ENCODE measurements around the gene CD48. TPM values are rescaled to one million over a fixed set of nuclear protein-coding genes. Genes with fewer than 3 reads are reported as not detected.

Gene CD48
- total RNA-seq, 1 donor from 2014 or later = not detected

GRCh38 chr1:160680399-160680798, 31.2 kb downstream of the CD48 start:
- DNase-seq (ENCODE audit: low read depth) = no peak
- TF ChIP-seq, protein P1, sequence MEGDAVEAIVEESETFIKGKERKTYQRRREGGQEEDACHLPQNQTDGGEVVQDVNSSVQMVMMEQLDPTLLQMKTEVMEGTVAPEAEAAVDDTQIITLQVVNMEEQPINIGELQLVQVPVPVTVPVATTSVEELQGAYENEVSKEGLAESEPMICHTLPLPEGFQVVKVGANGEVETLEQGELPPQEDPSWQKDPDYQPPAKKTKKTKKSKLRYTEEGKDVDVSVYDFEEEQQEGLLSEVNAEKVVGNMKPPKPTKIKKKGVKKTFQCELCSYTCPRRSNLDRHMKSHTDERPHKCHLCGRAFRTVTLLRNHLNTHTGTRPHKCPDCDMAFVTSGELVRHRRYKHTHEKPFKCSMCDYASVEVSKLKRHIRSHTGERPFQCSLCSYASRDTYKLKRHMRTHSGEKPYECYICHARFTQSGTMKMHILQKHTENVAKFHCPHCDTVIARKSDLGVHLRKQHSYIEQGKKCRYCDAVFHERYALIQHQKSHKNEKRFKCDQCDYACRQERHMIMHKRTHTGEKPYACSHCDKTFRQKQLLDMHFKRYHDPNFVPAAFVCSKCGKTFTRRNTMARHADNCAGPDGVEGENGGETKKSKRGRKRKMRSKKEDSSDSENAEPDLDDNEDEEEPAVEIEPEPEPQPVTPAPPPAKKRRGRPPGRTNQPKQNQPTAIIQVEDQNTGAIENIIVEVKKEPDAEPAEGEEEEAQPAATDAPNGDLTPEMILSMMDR (conservative IDR thresholded peaks at IDR 0.05; ENCODE audit: low read depth, low read length) = no peak
- H3K4me3 ChIP-seq (ENCODE audit: low read depth, low read length) = no peak overlapping the region

- TF ChIP-seq, protein P1 (conservative IDR thresholded peaks at IDR 0.05; ENCODE audit: low read depth, low read length) = no peak
- H3K4me3 ChIP-seq (ENCODE audit: low read depth, low read length) = no peak overlapping the region
- DNase-seq (ENCODE audit: low read depth) = no peak
Observed at GRCh38 chr1:160679893-160680292, 31.7 kb downstream of the CD48 start.

- TF ChIP-seq, protein P1 (conservative IDR thresholded peaks at IDR 0.05; ENCODE audit: low read depth, low read length) = no peak
- H3K4me3 ChIP-seq (ENCODE audit: low read depth, low read length) = no peak overlapping the region
Observed at GRCh38 chr1:160676869-160677597, 34.6 kb downstream of the CD48 start.

GRCh38 chr1:160675641-160676410, 35.8 kb downstream of the CD48 start:
- no peak for DNase-seq (ENCODE audit: low read depth)
- no peak overlapping the region for H3K4me3 ChIP-seq (ENCODE audit: low read depth, low read length)
- TF ChIP-seq, protein P1 (conservative IDR thresholded peaks at IDR 0.05; ENCODE audit: low read depth, low read length) = peak; percentile 87

More at GRCh38 chr1:160676869-160677597, 34.6 kb downstream of the CD48 start:
- no peak for DNase-seq (ENCODE audit: low read depth)

DNA sequence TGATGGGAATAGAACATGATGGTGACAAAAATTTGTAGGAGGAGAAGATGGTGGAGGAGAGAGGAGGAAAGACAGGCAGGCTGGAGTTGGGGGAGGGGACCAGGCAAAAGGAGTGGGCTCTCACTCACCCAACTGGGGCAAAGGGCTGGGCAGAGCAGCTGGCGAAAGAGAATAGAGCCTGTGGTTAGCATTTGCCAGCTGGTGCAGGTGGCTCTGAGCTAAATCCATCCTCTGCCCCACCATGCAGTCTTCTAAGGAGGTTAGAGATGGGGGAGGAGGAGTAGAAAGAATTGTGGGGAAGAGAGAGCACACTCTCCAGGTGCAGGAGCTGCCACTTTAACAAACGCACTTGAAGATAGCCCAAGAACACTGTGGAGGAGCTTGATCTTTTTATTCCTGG, 37.2 kb downstream of the CD48 start:
- TF ChIP-seq, protein P1 (conservative IDR thresholded peaks at IDR 0.05; ENCODE audit: low read depth, low read length) = no peak
- no peak for DNase-seq (ENCODE audit: low read depth)

DNA sequence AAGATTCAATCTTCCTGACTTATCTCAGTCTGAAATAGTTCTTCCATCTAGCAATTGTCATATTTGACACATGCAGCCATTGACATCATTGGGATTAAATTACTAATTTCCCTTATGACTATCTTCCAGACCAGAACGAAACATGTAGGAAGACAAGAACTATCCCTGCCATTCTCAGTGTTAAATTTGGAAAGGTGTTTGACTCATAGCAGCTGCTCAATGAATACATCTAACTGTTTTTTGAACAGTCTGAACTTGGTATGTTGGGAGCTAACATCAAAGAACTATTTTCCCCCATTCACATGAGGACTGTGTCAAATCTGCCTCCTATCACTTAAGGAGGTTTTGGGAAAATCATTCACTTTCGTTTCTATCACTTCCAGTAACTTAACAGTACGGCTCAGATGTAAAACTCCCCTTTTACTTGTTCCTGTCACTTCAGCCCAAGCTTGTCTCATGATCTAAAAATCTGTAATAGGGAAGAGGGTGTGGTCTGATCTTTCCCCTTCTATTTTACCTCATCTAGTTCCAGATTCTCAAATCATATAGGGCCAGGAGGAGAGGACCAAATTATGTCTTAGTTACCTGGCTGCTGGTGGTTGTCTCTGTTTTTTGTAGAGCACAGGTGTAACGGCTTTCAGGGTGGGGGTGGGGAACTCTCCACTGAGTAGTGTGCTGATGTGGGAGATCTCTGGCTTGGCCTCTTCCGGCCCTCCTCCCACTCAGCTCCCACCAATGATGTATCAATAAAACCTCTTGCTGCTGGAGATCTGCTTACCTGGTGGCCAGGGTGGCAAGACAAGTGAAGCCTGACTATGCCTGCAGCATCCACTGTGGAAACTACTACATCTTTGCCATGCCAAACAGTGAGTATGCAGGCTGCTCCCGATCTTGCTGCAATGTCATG, 38.6 kb downstream of the CD48 start:
- DNase-seq (ENCODE audit: low read depth) = no peak

More for the DNA sequence above, 37.2 kb downstream of the CD48 start:
- no peak overlapping the region for H3K4me3 ChIP-seq (ENCODE audit: low read depth, low read length)

More for the DNA sequence above, 38.6 kb downstream of the CD48 start:
- TF ChIP-seq, protein P1 (conservative IDR thresholded peaks at IDR 0.05; ENCODE audit: low read depth, low read length) = no peak
- no peak overlapping the region for H3K4me3 ChIP-seq (ENCODE audit: low read depth, low read length)

Measured in epithelial cell of proximal tubule (primary cell).